Stimulated activated CD4-positive, alpha-beta T cell treated with anti-CD3 and anti-CD28 coated beads, Interleukin-4, amount 100 ng/mL, for 24 hours (primary cell): ENCODE data around the gene PDGFA.

ENCODE experiments used
- DNase-seq: peaks from one replicate; pipeline ENCODE4 v3.0.0-alpha.2; 2020

The PDGFA gene

DNA sequence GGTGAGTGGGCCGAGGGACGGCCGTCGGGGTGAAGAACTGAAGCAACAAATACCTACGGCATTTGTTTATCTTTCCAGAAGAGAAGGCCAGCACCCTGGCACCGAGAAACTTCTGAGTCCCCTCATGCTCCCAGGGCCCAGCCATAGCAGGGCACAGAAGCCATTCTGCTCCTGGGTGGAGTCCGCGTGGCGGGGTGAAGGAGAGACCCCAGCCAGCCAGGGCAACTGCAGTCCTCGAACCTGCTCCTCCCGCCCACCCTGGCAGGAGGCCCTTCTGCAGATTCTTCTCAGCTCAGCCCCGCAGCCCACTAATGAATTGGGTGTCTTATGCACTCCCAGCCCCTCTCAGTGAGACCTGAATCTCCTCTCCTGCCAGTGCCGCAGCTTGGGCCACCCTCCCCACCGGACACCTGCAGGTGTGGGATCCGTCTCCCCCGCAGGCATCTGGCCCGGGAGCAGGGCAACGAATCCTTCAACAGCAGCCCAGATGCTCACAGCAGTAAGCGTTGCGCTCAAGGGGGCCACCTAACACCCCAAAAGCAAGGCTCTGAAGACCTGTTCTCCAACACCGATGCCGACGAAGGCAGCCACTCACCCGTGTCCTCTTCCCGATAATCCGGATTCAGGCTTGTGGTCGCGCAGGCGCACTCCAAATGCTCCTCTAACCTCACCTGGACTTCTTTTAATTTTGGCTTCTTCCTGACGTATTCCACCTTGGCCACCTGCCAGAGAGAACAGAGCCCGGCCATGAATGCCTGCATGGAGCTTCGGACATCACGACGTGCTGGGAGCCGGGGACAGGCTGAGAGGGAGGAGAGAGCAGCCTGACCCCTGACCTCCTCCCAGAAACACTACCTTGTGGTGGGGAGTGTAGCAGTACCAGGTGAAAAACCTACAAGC is 18.9 kb downstream of the PDGFA start:
- DNase-seq: no peak

DNA sequence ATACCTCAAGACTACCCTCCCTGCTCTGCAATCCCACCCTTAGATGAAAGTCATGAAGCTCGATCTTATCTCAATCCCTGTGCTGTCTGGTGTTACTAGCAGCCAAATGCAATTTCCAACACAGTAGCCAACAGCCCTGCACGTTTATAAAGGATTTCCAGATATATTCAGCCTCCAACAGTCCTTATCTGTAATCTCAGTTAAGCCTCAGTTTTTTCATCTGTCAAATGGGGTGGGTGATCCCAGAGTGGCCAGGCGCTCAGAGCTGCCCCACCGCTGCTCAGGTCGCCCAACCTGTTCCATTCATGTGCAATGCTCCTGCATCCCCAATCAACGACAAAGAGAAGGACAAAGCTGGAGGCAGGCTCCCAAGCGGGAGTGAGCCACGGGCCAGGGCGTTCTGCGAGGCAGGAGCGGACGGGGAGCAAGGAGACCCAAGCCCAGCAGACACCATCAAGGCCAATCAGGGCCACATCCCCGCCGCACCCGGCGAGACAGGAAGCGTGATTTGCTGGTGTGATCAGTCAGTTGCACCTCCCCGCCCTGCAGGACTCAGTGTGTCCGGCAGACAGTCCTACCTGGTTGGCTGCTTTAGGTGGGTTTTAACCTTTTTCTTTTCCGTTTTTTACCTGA is 19.7 kb downstream of the PDGFA start:
- DNase-seq: no peak

DNA sequence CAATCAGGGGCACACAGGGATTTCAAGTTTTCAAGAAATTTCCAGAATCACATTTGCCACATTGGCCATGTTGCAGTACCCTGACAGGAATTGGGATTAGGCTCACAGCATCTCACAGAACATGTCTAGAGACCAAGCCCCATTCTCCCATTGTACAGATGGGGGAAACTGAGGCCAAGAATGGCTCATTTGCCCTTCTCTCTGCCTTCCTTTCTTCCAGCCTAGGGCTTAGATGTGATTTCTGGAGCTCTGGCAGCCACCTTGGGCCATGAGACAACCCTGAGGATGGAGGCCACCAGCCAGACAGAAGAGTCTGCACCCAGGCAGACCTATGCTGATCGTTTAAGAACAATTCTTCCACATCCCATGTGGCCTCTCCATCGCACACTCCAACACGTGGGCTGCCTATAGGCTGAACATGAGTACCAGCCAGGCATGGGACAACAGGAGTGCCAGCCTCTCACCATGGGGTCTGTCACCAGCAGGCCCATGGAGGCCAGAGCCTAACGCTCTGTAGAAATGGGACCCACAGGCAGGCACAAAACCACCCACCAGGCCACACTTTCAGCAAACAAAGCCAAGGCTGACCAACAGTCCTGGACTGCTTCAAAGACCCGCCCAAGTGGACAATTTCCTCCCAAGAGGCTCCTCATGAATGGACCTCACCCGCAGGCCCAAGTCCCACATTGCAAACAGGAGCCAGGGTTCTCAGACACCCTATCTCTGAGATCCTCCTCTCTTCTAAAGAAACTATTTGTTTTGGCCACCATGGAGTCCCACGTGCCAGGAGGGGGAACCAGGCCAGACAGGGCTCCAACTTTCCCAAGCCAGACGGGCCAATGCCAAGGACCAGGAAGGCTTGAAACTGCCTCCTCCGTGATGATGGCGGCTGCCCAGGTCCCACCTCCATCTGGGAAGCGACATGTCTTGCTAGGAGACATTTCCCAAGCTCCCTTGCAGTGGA is 20.7 kb downstream of the PDGFA start:
- no peak for DNase-seq

DNA sequence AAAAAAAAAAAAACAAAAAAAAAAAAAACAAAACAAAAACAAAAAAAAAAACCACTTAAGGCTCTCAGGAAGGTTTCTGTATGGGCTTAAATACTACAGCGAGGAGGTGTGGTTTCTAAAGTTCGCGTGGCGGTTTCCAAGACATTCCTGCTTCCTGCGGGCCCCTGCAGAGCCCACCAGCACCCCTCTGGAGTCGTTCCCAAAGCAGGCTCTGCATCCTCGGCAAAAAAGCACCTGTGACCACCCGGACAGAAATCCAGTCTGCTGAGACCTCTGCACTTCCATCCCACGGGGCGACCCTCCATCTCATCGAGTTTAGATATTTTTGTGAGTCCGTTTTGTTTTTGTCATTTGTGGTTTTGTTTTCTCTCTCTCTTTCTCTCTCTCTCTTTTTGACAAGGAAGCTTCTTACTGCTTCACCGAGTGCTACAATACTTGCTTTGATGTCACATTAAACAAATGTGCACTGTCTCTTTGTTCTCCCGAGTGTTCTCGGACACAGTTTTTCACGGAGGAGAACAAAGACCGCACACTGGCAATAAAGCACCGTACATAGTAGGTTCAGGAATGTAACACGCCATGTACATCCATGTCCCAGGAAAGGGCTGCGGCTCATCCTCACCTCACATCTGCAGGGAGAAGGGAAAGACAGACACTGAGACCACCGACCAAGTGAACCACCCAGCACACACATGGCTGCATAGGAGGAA is 21.5 kb downstream of the PDGFA start:
- DNase-seq: no peak

DNA sequence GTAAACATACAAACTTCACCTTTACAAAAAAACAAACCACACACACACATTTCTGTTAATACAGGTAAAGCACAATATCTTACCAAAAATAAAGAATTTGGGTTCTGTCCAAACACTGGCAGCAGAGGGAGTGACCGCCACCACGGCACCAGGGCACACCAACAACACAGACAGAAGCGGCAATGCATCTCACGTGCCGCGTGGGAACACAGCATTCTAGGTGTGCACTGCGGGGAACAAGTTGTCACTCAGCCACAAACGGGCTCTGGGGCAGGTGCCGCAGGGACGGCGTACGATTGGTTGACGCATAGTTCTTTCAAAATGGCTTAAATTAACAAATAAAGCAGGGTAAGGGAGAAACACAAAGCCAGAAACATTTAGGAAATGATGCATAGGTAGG is 22.3 kb downstream of the PDGFA start:
- no peak for DNase-seq

DNA sequence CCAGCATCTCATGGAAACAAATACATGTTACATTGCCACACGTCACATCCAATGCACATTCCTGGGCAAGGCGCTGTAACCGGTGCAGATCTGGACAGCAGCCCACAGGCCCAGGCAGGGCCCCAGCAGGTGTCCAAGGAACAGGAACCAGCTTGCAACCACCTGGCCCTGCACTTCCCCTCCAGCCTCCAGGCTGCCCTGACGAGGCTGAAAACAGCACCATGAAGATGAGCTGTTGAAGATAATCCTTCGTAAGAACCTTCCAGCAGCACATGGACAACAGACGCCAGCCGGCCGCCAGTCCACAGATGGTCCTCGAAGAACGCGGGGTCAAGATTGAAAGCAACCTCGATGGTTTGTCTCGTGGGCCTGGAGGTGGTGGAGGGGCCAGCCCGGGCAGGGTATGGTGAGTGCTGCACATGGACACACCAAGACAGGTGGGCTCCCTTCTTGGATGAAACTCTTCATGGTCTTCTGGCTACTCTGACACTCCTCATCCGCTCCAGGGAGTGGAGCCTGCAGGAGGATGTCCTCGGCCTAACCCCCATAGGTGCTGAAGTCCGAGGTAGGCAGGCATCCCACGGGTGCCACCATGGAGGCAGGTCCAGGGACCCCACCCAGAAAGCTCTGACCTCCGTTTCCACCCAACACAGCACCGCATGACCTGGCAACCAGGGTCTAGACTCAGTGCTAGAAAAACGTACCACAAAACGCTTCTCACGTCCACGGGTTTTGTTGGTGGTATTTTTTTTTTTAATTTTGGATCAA is 22.9 kb downstream of the PDGFA start:
- no peak for DNase-seq

DNA sequence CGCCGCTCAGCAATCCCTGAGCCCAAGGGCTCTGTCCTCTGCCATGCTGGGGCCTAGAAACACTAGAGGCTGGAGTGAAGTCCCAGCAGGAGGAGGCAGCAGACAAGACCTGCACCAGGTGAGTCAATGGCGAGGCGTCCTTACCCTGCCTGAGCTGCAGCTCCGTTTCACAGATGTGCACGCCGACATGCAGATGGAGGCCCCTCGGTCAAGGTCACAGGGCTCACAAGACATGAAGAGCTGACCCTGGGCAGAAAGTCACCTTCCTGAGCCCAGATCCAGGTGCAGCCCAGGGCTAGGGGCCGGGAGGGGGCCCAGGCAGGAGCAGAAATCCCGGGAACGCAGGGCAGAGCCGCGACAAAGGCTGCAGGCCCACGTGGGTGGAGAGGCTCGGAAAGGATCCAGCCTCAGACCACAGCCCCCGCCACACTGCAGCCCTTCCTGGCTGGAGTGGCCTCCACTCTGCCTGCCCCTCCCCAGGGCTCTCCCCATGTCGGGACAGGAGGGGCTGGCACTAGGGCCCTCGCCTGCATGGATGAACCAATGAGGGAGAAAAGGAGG is 23.8 kb downstream of the PDGFA start:
- DNase-seq: no peak

DNA sequence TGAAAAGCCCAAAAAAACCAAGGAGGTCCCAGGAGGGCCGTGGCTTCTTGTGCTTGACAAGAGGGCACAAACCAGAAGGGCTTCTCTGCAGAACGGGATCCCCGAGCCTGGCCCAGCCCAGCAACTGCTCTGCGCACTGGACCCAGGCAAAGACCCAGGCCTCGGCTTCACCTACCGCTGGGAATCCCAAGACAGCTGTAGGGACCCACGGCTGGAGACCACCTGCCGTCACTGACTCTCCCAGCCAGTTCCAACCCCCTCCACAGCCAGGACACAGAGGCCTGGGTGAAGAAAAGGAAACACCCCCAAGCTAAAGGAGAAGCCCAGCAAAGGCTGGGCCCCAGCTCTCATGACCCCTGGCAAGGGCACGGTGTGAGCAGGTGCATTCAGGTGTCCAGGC is 24.3 kb downstream of the PDGFA start:
- DNase-seq: no peak

DNA sequence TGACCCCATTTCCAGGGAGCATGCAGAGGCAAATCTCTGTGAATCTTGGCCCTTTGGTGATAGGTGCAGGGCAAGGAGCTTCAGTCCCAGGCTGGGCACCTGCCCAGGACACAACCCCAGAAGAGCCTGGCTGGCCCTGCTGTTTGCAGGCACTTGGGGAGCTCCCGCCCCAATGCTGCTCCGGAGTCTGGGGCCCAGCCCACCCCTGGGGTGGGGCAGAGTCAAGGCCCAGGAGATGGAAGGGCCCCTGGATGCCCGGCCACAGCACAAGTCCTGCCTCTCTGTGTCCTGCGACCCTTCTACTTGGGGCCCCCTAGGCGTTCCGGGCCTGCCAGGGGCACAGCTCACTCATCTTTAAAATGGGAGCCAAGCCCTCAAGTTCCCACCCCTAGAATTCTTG is 24.7 kb downstream of the PDGFA start:
- DNase-seq: no peak

DNA sequence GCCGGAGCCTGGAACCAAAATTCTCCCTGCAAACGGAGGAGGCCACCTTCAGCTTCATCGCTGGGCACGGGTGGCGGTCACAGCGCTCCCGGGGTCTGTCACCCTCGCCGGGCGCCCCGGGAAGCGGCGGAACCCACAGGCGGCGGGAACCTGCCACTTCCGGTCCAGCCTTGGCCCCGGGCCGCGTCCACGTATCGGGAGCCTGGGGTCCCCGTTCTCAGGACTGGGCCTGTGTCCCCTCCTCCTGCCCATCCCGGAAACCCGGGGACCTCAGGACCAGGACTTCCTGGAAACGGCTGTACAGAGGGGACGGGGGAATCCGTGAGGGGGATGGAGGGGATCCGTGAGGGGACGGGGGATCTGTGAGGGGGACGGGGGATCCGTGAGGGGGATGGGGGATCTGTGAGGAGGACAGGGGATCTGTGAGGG is 25.4 kb downstream of the PDGFA start:
- DNase-seq: no peak

DNA sequence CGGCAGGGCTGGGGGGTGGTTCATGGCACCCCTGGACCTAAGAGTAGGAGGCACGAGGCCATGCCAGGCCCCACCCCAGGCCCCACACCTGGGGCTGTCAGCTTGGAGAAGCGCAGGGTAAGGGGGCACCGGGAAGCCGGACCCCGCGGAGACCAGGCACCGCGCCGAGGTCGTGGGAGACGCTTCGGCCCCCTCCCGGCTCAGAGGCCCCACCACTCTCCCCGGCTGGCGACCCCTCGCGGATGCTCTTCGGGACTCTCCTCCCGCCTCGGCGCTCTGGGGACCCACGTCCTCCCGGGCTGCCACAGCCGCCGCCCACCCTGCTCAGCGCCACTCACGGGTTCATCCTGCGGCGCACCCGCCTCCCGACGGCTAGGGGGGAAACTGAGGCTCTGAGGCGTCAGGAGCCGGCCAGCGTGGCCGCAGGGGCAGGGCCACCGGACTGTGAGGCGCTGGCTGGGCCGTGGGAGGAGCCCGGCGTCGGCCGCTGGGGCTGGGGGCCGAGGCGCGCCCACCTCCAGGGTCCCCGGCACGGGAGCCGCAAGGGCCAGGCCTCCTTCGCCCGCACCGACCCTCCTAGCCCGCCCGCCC is 25.9 kb downstream of the PDGFA start:
- DNase-seq: no peak

DNA sequence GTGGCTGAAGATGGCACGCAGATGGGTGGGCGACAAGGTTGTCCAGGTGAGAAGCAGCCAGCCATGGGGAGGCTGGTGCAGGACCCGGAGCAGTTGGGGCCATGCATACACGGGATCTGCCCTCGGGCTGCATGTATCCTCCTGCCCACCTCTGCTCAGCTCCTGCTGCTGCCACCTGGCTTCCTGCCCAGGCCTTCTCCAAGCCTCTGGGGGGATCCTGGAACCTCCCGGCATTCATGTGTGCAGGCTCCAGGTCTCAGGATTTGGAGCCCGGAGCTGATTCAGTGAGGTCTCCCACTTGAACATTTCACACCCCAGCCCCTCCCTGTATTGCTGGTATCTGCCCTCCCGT is 27.0 kb downstream of the PDGFA start:
- DNase-seq: no peak

DNA sequence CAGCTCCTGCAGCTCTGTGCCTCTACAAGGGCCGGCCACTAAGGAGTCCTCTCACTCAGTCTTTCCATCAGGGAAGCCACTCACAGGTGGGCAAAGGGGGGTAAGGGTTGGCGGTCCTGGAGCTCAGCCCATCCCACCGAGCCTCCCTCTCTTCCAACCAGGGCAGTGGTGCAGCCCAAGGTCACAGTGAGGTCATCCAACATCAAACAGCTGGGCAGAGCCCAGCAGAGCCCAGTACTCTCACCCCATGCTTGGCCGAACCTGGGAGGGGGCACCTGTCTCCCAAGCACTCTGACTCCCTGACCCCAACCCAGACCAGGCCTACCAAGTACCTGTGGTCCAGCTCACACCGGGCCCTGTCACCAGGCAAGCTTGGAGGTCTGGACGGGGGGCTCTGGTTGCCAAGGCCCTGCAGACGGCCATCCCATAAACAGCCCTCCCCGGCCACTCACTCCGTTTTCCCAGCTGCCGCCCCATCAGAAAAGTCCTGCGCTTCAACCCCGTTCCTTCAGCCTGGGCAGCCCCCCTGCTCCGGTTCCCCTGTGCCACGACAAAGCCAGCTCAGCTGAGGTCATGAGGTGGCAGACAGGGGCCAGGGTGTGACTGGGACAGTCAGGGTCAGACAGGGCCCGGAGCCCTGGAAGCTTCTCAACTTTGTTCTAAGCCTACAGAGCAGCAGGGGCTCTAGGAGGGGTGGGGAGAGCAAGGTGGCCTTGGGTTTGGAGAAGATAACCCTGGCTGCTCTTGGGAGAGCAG is 27.5 kb downstream of the PDGFA start:
- DNase-seq: no peak

DNA sequence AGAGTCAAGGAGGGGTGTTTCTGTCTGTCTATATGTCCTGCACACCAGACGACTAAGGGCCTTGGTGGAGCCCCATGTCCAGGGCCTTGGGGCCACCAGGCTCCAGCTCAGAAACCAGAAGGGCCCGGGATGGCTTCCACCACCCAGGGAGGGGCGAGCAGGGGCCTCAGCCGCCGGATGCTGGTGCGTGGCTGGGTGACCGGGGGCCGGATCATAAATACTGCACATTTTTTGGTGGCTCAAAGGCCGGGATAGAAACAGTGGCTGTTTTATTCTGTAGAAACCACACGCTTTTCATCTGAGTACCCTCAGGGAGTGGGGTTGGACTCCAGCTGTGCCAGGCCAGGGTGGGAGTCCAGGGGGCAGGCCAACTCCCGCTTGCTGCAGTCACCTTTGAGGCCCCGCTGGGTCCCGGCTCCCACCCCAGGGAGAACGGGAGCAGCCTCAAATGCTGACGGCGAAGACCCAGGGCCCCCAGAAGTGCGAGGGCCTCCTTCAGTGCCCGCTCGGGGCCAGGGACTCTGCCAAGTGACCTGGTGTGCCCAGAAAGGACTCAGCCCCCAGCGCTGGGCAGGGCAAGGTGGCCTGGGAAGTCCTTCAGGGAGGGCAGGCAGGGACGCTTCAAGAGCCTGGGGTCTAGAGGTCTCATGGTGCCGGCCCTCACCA is 28.2 kb downstream of the PDGFA start:
- no peak for DNase-seq

DNA sequence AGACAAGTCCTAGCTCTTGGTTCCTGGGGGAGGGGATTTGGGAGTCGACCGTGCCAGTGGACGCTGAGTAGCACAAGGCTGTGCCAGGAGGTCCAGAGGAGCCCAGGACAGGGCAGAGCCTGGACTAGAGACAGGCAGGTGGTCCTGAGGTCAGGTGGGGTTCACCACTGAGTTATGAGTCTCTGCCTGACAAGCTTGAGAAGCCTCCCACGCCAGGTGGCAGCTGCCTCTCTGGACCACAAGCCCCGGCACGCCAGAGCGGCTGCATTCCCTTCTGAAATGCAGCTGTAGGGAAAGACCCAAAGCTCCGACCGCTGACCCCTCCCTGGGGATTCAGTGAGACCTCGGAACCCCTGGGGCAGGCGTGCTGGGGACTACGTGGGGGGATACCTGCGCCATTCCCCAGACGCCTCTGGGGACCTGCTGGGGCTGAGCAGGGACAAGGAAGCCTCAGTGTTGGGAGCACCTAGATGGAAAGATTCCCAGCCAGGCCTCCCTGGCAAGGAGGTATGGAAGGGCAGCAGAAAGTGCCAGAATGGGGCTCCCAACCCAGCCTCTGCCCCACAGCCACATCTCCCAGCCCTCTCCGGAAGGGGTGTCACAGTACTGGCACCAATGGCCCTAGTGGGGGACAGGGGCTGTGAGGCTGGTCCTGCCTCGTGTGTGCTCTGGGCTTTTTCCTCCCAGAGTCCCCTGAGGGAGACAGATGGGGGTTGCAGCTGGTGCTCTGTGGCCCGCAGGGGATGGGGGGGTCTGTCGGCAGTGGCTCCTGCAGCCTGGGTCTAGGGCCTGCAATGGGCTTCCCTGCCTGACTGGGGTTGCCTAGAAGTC is 29.0 kb downstream of the PDGFA start:
- no peak for DNase-seq

DNA sequence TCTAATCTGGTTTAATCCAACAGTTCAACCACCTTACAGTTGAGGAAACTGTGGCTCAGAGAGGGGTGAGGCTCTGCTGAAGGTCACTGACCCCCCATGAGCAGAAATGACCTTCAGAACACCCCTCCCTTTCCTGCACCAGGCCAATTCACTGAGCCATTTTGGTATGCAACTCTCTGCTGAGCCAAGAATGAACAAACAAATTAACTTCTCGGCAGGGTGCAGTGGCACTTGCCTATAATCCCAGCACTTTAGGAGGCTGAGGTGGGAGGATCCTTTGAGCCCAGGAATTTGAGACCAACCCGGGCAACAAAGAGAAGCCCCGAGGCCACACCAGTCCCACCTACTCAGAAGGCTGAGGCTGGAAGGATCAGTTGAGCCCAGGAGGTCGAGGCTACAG is 29.8 kb downstream of the PDGFA start:
- no peak for DNase-seq

DNA sequence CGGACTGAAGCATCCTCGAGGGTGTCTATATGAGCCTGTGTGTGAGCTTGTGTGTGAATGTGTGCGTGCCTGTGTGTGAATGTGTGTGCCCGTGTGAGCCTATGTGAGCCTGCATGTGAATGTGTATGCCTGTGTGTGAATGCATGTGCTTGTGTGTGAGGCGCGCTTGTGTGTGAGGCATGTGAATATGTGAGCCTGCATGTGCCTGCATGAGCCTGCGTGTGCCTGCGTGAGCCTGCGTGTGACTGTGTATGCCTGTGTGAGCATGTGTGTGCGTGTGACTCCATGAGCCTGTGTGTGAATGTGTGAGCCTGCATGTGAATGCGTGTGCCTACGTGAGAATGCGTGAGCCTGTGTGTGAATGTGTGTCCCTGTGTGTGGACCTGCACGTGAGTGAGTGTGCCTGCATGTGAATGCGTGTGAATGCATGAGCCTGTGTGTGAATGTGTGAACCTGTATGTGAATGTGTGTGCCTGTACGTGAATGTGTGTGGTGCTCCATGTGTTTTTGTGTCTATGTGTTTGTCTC is 33.4 kb downstream of the PDGFA start:
- no peak for DNase-seq
